AG10803 (cell line): ENCODE results near the gene TEDC2.

Experiments used
- DNase-seq: peaks from one replicate; pipeline ENCODE4 v3.0.0; 2010; ENCODE audit warnings: low read depth
- H3K4me3 ChIP-seq: 2 replicates; pipeline ENCODE4 v1.5.1; 2011; ENCODE audit warnings: mild to moderate bottlenecking, low read length, control low read depth
- CTCF ChIP-seq: conservative IDR thresholded peaks from 2 replicates; pipeline ENCODE4 v1.5.1; 2011; ENCODE audit warnings: mild to moderate bottlenecking, low read length, control low read depth, inconsistent platforms

The TEDC2 gene

GRCh38 chr16:2497116-2497630 is 37.3 kb downstream of the TEDC2 start:
- TF ChIP-seq CTCF, result no peak
- H3K4me3 ChIP-seq, result no peak overlapping the region
- DNase-seq, result peak; percentile 58

- H3K4me3 ChIP-seq, result no peak overlapping the region
- TF ChIP-seq CTCF, result no peak
- no peak for DNase-seq
These were observed 38.0 kb downstream of the TEDC2 start for GRCh38 chr16:2497695-2498484.

- no peak for DNase-seq
- no peak for TF ChIP-seq CTCF
- no peak overlapping the region for H3K4me3 ChIP-seq
These were observed 38.8 kb downstream of the TEDC2 start for GRCh38 chr16:2498531-2499253.

GRCh38 chr16:2499454-2499853 is 39.5 kb downstream of the TEDC2 start:
- no peak for DNase-seq
- TF ChIP-seq CTCF, result no peak
- no peak overlapping the region for H3K4me3 ChIP-seq

GRCh38 chr16:2499890-2500429 is 40.1 kb downstream of the TEDC2 start:
- H3K4me3 ChIP-seq, result no peak overlapping the region
- TF ChIP-seq CTCF, result no peak
- no peak for DNase-seq

- no peak for DNase-seq
- TF ChIP-seq CTCF, result no peak
- H3K4me3 ChIP-seq, result no peak overlapping the region
These were observed 40.6 kb downstream of the TEDC2 start for GRCh38 chr16:2500430-2500917.
